SU-DHL-6 (cell line): ENCODE data around the gene WDR11.

Experiments used
- H2AFZ ChIP-seq: fragments of 200-600 bp; sonication (generic); 2 replicates; pipeline ENCODE4 v1.6.1; 2014; ENCODE audit warnings: low read depth, mild to moderate bottlenecking, moderate library complexity, mixed read lengths, antibody characterized with exemption, low read length; ENCODE audit not compliant: severe bottlenecking
- H3F3A ChIP-seq: fragments of 200-600 bp; shearing (Covaris generic); 2 replicates; pipeline ENCODE4 v1.6.0; 2016; ENCODE audit warnings: antibody characterized with exemption, mild to moderate bottlenecking; ENCODE audit not compliant: insufficient read depth
- H3K27ac ChIP-seq: fragments of 200-600 bp; sonication (generic); 2 replicates; pipeline ENCODE4 v1.5.1; 2016; ENCODE audit warnings: low read depth, mild to moderate bottlenecking, low read length, moderate library complexity, mixed read lengths
- H3K27me3 ChIP-seq: fragments of 200-600 bp; sonication (generic), shearing (Covaris generic); 2 replicates; pipeline ENCODE4 v1.6.0; 2014; ENCODE audit warnings: mild to moderate bottlenecking, low read length
- H3K36me3 ChIP-seq: fragments of 200-600 bp; sonication (generic); 2 replicates; pipeline ENCODE4 v1.6.1; 2014; ENCODE audit warnings: mild to moderate bottlenecking, low read length, mixed read lengths
- H3K4me2 ChIP-seq: fragments of 300-600, 200-600 bp; shearing (Covaris generic), sonication (generic); 2 replicates; pipeline ENCODE4 v1.6.0; 2014; ENCODE audit warnings: low read length, low read depth, mild to moderate bottlenecking; ENCODE audit not compliant: poor library complexity, severe bottlenecking
- H3K4me3 ChIP-seq: fragments of 200-600 bp; sonication (generic); 2 replicates; pipeline ENCODE4 v1.5.1; 2014; ENCODE audit warnings: antibody characterized with exemption, low read length, mild to moderate bottlenecking, mixed read lengths; ENCODE audit not compliant: insufficient read depth, poor library complexity, severe bottlenecking
- H3K79me2 ChIP-seq: fragments of 200-600 bp; sonication (generic); 2 replicates; pipeline ENCODE4 v1.6.1; 2014; ENCODE audit warnings: mild to moderate bottlenecking, low read length, moderate library complexity; ENCODE audit not compliant: insufficient read depth
- H3K9ac ChIP-seq: fragments of 200-600 bp; sonication (generic); 2 replicates; pipeline ENCODE4 v1.7.0; 2014; ENCODE audit warnings: mild to moderate bottlenecking, low read length
- H3K9me2 ChIP-seq: fragments of 200-600 bp; sonication (generic); replicated peaks from 2 replicates; pipeline ENCODE4 v1.6.1; 2014; ENCODE audit warnings: low read length; ENCODE audit not compliant: insufficient read depth
- H3K9me3 ChIP-seq: fragments of 200-600 bp; sonication (generic); 2 replicates; pipeline ENCODE4 v1.6.1; 2014; ENCODE audit warnings: low read length, mixed read lengths; ENCODE audit not compliant: insufficient read depth
- H4K20me1 ChIP-seq: fragments of 200-600 bp; sonication (generic); 2 replicates; pipeline ENCODE4 v1.6.1; 2014; ENCODE audit warnings: low read depth, mild to moderate bottlenecking, antibody characterized with exemption, low read length, moderate library complexity, mixed read lengths
- EZH2phosphoT487 ChIP-seq: fragments of 200-600 bp; sonication (generic), shearing (Covaris generic); conservative IDR thresholded peaks from 2 replicates; pipeline ENCODE4 v1.6.1; 2018; ENCODE audit warnings: mild to moderate bottlenecking, antibody characterized with exemption, low read length, moderate library complexity, mixed read lengths
- TF ChIP-seq, protein P1 (sequence below): fragments of 200-600 bp; sonication (generic); IDR thresholded peaks from one replicate; pipeline ENCODE4 v1.5.1; 2017; ENCODE audit warnings: antibody characterized with exemption, mild to moderate bottlenecking, low read length, moderate library complexity; ENCODE audit not compliant: insufficient read depth, poor library complexity, severe bottlenecking

WDR11 gene

DNA sequence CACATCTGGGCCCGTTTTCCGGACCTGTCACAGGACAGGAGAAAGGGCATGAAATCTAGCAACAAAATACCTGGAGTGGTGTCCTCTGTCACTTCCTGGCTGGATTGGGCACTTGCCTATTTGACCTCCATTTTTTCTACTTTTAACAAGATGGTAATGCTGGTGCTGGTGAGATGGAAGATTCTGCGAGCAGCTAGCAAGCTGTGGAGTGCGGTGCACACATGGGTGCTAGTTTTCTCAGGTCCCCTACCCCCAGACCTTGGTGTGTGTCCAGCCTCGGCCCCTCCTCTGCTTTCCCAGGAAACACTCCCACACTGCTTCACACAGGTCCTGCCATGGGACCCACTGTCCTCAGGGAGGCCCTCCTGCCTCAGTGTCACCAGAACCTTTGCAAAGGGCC lies 87.7 kb downstream of the WDR11 start:
- Histone ChIP-seq H3K9ac (no peak overlapping the region), H3K4me3 (no peak overlapping the region), H2AFZ (no peak overlapping the region), H3K4me2 (no peak overlapping the region), H3K27ac (no peak overlapping the region), H3K9me3 (no peaks in the 10 kb centered on the region), H3K79me2 (no peaks in the 10 kb centered on the region), H4K20me1 (no peaks in the 10 kb centered on the region), H3K27me3 (no peaks in the 10 kb centered on the region), H3F3A (no peaks in the 10 kb centered on the region), H3K36me3 (no peaks in the 10 kb centered on the region), H3K9me2 (no peaks in the 10 kb centered on the region)
- TF ChIP-seq, protein P1, sequence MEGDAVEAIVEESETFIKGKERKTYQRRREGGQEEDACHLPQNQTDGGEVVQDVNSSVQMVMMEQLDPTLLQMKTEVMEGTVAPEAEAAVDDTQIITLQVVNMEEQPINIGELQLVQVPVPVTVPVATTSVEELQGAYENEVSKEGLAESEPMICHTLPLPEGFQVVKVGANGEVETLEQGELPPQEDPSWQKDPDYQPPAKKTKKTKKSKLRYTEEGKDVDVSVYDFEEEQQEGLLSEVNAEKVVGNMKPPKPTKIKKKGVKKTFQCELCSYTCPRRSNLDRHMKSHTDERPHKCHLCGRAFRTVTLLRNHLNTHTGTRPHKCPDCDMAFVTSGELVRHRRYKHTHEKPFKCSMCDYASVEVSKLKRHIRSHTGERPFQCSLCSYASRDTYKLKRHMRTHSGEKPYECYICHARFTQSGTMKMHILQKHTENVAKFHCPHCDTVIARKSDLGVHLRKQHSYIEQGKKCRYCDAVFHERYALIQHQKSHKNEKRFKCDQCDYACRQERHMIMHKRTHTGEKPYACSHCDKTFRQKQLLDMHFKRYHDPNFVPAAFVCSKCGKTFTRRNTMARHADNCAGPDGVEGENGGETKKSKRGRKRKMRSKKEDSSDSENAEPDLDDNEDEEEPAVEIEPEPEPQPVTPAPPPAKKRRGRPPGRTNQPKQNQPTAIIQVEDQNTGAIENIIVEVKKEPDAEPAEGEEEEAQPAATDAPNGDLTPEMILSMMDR, result no peak
- TF ChIP-seq EZH2phosphoT487, result no peak

DNA sequence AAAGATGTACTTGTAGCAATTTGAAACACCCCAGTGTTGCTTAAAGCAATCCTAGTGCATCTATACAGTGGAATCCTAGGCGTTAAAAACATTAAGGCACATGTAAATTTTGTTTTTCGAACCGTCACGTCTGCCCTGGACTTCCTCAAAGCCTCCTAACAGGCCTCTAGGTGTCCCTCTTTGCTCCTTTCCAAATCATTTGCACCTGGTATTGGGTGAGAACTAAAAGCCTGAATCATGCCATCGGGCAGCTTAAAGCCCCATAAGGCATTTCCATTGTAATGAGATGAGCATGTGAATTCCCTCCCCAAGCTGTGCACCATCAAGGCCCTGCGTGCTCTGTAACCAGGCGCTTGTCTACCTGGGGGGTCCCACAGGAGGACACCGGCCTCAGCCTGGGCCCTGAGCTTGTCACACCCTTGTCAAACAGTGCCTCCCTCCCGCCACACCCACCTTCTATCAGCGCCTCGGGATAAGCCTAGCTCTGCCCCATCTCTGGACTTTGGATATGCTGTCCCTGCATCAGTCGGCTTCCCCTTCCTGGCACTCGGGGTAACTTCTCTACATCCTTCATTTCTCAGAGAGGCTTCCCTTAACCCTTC lies 89.2 kb downstream of the WDR11 start:
- Histone ChIP-seq H3K9ac (no peak overlapping the region), H3K9me3 (no peaks in the 10 kb centered on the region), H3K27ac (no peak overlapping the region), H3F3A (no peaks in the 10 kb centered on the region), H3K4me2 (no peak overlapping the region), H3K27me3 (no peaks in the 10 kb centered on the region), H3K4me3 (no peak overlapping the region), H4K20me1 (no peaks in the 10 kb centered on the region), H3K9me2 (no peaks in the 10 kb centered on the region), H2AFZ (no peak overlapping the region), H3K36me3 (no peaks in the 10 kb centered on the region), H3K79me2 (no peaks in the 10 kb centered on the region)
- no peak for TF ChIP-seq EZH2phosphoT487
- TF ChIP-seq, protein P1, result no peak

DNA sequence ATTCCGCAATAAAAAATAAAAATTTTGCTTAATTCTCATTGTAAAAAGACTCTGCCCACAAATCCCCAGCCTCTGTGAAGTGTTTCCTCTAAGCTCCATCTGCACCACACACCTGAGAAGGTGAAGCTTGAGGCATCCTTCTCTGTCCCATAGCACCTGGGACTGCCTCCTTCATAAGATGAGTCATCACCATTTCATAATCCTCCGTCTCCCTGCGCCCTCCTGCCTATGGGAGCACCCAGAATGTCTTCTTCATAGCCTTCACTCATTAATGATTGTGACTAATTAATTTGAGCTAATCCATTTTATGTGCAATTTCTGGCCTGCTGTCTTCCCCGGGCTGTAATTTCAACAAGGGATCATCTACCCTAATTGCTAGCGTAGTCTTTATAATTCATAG lies 90.3 kb downstream of the WDR11 start:
- no peak overlapping the region for H2AFZ ChIP-seq

More for the DNA sequence above, 90.3 kb downstream of the WDR11 start:
- H3K36me3 ChIP-seq, result no peaks in the 10 kb centered on the region
- no peaks in the 10 kb centered on the region for H3F3A ChIP-seq
- no peak overlapping the region for H3K27ac ChIP-seq
- no peaks in the 10 kb centered on the region for H4K20me1 ChIP-seq
- H3K4me2 ChIP-seq, result no peak overlapping the region
- no peak for TF ChIP-seq EZH2phosphoT487
- TF ChIP-seq, protein P1, result no peak
- no peak overlapping the region for H3K4me3 ChIP-seq
- no peaks in the 10 kb centered on the region for H3K27me3 ChIP-seq
- no peak overlapping the region for H3K9ac ChIP-seq
- no peaks in the 10 kb centered on the region for H3K9me2 ChIP-seq
- no peaks in the 10 kb centered on the region for H3K79me2 ChIP-seq
- H3K9me3 ChIP-seq, result no peaks in the 10 kb centered on the region
